NCI-H446 treated with DMSO at 0.1 percent for 48 hours (cell line): ENCODE results near the gene ATF5.
"Not testable (repeated sequence)": the region's sequence is repeated elsewhere in the genome, so short reads cannot be mapped to it uniquely, and the experiment has no call there.

Experiments used
- DNase-seq: peaks from one replicate; lab custom pipeline; 2025; lab: John Stamatoyannopoulos, UW

Gene ATF5

GRCh38 chr19:49949742-49950589, 21.0 kb downstream of the ATF5 start:
- DNase-seq, result no peak

- DNase-seq, result no peak
Measured at GRCh38 chr19:49950590-49950948, 21.6 kb downstream of the ATF5 start.

GRCh38 chr19:49950956-49951526, 22.0 kb downstream of the ATF5 start:
- DNase-seq, result no peak

GRCh38 chr19:49951806-49952478, 22.9 kb downstream of the ATF5 start:
- no peak for DNase-seq

- DNase-seq, result no peak
Measured at GRCh38 chr19:49952479-49952836, 23.5 kb downstream of the ATF5 start.

GRCh38 chr19:49952906-49953305, 23.9 kb downstream of the ATF5 start:
- DNase-seq, result no peak

- no peak for DNase-seq
Measured at GRCh38 chr19:49953416-49953815, 24.4 kb downstream of the ATF5 start.

- no peak for DNase-seq
Measured at GRCh38 chr19:49954092-49954829, 25.3 kb downstream of the ATF5 start.

- no peak for DNase-seq
Measured at GRCh38 chr19:49954933-49955332, 25.9 kb downstream of the ATF5 start.

GRCh38 chr19:49956115-49956495, 27.1 kb downstream of the ATF5 start:
- no peak for DNase-seq

GRCh38 chr19:49957262-49957915, 28.4 kb downstream of the ATF5 start:
- DNase-seq, result no peak

GRCh38 chr19:49958144-49958543, 29.1 kb downstream of the ATF5 start:
- DNase-seq, result not testable (repeated sequence)

- not testable (repeated sequence) for DNase-seq
Measured at GRCh38 chr19:49958596-49958995, 29.6 kb downstream of the ATF5 start.

GRCh38 chr19:49959892-49960291, 30.9 kb downstream of the ATF5 start:
- not testable (repeated sequence) for DNase-seq

GRCh38 chr19:49960980-49961379, 32.0 kb downstream of the ATF5 start, which contains the start of gene SIGLEC11:
TSS of gene SIGLEC11 (minus strand) at chr19:49961172. CDS start at chr19:49961081, 91 bp downstream.
- not testable (repeated sequence) for DNase-seq

- no peak for DNase-seq
Measured at GRCh38 chr19:49968279-49968922, 39.4 kb downstream of the ATF5 start.

GRCh38 chr19:49969355-49969754, 40.4 kb downstream of the ATF5 start:
- not testable (repeated sequence) for DNase-seq

- DNase-seq, result no peak
Measured at GRCh38 chr19:49971991-49972411, 43.0 kb downstream of the ATF5 start.

GRCh38 chr19:49972841-49973240, 43.8 kb downstream of the ATF5 start:
- DNase-seq, result no peak

- no peak for DNase-seq
Measured at GRCh38 chr19:49973987-49974386, 45.0 kb downstream of the ATF5 start.

- DNase-seq, result no peak
Measured at GRCh38 chr19:49975051-49975450, 46.0 kb downstream of the ATF5 start.
